GM19035 (cell line): Measurements from ENCODE around the gene PPAT.

Experiments
- ATAC-seq: cut with Tn5 transposase; IDR thresholded peaks from one replicate; pipeline ENCODE4 v1.9.1; 2021; ENCODE audit not compliant: unreplicated experiment

Gene PPAT

DNA sequence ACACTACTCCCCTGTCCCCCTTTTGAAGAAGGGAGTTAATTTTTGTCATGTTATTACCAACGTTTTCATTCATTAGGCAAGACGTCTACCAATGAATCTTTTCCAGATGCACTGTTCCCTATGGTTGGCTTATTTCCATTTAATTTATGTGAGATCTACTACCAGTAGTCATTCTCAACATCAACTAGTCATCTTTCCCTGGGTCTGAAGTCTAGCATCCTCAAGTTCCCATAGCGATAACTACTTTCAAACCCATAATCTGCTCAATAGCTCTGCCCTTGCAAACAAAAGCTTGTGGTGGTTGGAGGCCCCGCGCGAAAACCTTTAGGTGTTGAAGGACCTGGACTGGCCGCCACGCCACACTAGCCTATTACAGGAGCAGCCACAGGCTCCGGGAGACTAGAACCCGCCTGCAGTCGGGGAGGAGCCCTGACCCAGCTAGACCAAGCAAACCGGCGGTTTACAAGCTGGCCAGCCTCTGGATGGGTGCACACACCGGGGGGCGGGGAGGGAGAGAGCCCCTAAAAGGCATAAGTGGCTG, 746 bp downstream of the PPAT start:
- ATAC-seq = peak; percentile 13

DNA sequence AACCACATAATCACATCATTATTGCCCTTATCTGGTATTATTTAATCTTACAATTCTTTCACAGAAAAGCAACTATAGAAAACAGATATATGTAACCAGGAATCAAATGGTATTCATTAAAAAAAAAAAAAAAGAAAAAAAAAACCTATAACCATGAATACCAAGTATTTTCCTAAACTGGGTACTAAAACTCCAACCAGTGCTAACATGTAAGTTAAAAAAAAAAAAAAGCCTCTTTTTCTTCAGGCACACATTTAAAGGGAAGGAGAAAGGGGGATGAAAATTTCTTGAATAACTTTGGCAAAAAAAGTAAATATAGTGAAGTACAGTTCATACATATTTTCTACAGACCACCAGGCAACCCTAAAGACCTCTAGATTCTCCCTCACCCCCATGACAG, 2.1 kb downstream of the PPAT start:
- ATAC-seq = no peak

DNA sequence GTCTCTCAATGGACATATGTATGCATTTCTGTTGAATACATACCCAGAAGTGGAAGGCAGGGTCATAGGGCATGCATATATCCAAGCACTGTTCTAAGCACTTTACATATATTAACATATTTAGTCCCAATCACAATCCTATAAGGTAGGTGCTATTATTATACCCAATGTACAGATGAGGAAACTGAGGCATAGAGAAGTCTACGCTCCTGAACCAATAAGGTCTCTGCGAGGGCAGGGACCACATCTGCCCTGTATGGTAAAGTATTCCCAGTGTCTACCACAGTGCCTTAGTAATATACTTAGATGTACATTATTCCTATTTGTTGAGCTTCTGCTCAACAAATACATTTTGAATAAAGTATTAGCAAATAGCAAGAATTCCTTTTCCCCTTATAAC, 5.2 kb downstream of the PPAT start:
- no peak for ATAC-seq

DNA sequence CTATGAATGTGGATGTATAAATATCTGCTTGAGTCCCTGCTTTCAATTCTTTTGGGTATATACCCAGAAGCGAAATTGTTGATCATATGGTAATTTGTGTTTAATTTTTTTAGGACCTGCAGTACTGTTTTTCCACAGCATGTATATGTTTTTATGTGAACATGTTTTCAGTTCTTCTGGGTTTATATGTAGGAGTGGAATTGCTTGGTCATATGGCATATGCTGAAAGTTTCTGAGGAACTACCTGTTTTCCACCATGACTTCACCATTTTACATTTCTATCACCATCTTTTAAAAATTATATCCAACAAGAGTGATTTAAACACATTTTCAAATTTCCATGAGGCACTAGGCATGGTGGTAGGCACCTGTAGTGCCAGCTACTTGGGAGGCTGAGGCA, 8.2 kb downstream of the PPAT start:
- ATAC-seq = no peak

DNA sequence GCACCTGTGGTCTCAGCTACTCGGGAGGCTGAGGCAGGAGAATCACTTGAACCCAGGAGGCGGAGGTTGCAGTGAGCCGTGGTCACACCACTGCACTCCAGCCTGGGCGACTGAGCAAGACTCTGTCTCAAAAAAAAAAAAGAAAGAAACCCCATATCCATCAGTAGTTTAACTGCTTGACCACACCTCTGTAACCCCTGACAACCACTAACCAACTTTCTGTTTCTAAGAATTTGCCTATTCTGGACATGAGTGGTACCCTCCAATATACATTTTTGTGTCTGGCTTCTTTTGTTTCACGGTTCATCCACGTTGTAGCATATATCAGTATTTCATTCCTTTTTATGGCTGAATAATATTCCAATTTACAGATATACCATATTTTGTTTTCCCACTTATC, 9.1 kb downstream of the PPAT start:
- ATAC-seq = peak; percentile 86

DNA sequence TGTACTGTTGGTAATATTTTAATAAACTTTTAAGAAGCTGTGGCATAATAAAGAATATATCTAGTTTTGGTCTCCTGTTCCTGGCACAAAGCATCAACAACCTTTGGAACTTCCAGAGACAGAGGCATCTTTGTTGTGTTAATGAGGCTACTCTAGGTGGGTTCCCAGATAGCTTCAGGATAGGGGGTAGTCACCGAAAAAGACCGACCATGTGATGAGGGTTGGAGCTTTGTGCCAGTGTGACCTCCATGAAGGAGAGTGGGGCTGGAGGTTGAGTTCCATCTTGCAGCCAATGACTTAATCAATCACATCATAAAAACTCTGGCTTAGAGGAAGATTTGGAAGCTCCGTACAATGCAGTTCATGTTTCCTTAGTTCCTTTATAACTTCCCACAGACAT, 9.9 kb downstream of the PPAT start:
- no peak for ATAC-seq

DNA sequence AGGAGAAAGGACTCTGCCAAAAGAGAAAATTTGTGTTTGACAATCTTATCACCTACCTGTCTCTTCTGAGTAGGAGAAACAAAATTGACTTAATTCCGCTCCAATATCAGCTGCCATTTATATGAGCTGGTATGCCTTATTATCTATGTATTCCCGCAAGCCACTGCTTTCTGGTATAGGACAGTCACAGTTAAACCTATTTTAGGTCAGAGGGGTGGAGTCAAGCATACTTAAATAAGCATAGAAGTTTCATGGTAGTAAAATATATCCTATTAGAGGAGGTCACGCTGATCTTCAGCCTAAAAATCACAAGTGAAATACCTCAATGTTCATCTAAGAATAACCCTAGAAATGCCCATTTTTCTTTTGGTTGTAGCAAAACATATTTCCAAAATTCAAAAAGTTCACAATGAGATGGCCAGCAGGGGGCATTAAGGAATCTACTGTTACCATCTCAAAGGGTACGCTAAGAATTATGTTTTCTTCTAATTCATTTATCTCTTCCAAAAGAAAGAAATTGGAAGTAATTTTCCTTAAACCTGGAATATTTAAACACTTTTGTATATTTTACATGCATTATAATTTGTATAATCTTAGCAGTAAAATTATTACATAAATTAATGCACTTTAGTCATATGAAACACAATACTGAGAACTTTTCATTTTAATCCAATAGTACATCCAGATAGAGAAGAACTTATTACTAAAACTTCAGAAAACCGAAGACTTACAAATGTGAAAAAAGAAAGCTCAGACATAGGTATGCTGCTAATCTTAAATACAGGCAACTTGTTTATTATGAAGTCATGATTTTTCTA, 10.5 kb downstream of the PPAT start:
- no peak for ATAC-seq

DNA sequence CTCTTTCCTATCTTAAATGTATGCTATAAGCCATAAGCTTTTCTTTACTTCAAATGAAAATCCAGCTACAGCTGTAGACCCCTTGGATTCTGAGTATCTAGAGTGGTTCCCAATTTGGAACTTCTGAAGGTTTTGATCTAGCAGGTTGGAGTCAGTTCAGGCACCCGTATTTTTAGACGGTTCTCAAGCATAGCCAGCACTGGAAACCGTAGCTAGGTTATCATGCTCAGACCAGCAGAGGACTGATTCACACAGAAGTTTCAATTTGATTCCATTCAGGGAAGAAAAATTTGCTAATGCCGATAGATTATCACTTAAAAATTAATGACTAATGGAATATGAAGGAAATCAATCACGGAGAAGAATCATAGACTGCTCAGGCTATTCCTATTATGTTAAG, 11.2 kb downstream of the PPAT start:
- ATAC-seq = no peak

DNA sequence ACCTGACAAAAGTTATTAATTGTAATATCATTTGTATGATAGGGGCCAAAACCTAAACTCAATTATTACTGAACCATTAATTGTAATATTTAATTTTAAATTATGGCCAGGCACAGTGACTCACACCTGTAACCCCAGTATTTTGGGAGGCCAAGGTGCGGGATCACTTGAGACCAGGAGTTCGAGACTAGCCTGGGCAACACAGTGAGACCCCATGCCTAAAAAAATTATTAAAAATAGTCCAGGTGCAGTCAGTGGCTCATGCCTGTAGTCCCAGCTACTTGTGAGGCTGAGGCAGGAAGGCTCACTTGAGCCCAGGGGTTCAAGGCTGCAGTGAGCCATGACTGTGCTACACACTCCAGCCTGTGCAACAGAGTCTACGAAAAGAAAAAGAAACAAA, 18.0 kb downstream of the PPAT start:
- no peak for ATAC-seq

DNA sequence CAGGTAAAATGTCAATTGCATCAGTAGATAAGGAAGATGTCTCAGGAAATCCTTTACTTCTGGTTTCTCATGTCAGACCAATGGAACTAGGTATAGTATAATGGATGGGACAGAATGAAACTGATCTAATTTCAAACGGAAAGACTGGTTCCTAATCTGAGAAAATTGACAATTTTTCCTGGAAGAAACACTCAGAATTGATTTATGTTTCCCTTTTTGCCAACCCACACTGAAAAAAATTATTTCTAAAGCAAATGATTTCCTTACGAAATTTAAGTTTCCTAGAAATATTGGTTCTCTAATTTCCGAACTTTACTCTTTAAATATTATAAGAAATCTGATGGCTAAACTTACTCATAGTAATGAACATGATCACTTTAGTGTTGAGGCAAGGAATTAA, 19.1 kb downstream of the PPAT start:
- no peak for ATAC-seq

DNA sequence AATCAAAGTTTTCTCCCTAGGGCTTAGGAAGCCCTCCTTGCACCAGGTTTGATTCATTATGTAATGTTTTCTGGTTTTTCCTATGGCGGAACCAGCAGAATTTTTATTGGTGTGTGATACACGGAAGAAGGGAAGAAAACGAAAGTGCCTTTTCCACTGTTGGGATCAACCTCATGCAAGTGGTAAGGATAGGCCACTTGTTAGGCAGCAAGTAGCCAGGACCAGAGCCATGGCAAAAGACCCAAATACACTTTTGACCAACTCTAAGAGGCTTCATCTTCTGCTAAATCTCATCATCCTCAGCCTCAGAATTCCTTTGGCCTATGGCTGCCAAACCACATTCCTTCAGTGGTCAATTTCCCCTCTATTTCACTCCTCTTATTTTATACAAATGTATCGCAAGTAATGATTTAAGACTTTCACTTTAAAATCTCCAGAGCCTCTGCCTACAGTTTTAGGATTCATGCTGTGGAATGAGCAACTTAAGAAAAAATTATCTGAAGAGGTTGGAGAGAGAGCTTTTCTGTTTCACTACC, 21.2 kb downstream of the PPAT start:
- ATAC-seq = no peak

DNA sequence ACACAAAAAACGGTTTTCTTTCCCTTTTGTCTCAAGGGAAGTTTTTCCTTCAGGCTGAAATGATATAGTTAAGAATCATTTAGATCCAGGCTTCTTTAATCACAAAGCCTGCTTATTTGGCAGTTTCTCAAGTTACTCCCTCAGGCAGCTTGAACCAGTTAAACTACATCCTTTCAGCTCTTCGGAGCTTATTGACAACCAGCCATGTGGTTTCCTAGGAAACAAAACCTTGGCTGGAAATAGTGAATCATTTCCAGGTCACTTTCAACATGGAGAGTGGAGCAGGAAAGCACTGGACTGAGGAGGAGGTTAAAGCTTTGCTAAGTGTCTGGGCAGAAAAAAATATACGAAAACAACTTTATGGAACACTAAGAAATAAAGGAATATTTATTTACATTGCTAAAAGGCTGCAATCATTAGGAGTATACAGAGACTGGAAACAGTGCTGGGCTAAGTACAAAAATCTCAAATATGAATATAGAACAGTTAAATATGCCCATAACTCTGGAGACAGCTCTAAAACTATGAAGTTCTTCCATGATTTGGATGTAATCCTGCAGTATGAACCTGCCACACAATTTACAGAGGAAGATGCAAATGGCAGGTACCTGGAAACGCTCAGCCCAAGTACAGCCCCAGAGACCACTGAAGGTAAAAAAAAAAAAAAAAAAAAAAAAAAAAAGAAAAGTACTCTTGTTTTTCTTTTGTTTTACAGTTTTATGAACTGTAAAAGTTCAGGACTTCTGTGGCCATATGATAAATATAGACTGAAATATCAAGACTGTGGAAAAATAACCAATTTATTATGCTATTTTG, 25.0 kb downstream of the PPAT start:
- ATAC-seq = no peak

DNA sequence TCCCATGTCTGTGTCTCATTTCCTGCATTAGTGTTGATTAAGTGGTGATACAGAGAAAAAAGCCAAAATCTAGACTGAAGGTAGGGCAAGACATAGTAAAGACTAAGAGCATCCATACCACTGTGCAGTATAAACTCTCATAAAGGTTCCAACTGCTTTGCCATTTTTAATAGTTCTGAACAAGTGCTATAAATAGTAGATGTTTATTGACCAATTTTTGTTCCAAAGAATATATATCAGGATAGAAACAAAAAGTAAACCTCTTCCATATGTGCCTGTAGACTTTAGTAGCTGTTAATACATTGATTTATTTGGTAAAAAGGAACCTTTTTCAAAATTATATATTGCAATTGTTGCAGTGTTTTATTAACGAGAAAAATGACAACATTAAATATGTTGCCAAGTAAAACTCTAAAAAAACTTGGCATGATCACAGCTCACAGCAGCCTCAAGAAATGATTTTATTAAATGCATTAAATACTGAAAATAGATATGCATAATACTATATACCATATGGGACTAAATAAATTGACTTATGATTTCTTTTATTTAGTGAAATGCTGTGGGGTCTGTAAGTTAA, 25.8 kb downstream of the PPAT start:
- ATAC-seq = no peak

DNA sequence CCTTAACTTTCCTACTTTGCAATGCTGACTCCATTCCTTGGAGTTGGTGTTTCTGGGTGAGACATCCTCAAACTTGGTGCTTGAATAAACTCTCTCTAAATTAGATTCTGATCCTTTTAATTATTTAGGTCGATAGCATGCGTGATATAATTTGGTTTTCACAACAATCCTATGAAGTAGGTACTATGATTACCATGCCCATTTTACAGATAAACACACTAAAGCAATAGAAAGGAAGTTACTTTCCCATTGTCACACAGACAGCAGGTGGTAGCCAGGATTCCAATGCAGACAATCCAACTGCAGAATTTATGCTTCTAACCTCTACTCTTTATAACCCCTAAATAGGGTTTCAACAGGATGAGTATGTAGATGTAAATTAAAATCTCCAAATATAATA, 26.4 kb downstream of the PPAT start:
- no peak for ATAC-seq

DNA sequence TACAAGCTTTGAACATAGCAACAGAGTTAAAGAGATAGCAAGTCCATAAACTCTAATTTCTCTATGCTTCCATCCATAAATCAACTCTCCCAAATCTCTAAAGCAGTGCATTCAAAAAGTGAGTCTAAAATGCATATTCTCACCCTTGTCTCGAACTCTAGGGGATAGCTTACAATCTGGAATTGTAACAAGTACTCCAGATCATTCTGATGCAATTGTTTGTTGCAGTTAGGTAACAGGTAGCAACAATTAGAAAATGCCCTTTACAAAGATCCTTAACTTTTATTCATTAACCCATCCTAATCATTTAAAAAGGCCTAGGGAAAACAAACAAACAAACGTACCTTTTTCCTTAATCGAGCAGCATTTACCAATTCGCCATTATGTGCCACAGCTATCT, 29.3 kb downstream of the PPAT start:
- ATAC-seq = no peak

DNA sequence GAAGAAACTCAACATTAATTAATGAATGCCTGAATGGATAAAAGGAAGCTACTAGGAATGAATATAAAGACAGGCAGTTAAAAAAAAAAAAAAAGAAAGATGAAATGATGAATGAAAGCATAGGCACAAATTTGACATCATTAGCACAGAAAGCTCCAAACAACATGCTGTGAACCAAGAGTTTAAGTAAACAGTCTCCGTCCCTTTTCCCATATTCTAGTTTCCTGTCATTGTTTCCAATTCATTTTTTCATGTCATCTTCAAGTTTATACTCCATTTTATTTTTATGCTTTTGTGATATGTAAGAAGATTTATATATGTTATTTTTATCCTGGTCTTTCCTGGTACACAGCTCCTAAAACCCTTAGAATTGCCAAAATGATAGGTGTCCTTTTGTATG, 30.4 kb downstream of the PPAT start:
- no peak for ATAC-seq

DNA sequence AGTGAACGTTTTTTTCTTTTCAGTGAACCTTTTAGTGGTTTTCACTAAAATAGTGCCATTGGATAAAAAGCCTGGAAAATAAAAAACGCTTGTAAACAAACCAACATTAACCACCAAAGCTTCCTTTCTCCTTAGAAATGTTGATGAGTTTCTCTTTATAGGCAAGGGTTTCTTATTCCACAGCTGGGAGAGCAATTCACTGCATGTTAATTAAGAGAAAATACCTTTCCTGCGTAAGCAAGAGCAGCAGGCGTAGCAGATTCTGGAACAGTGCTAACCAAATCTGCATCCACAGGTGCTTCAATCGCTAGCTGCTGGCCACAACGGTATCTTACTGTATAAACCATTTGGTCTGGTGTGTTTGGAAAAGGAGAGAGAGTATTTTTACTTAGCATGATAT, 34.9 kb downstream of the PPAT start:
- no peak for ATAC-seq

DNA sequence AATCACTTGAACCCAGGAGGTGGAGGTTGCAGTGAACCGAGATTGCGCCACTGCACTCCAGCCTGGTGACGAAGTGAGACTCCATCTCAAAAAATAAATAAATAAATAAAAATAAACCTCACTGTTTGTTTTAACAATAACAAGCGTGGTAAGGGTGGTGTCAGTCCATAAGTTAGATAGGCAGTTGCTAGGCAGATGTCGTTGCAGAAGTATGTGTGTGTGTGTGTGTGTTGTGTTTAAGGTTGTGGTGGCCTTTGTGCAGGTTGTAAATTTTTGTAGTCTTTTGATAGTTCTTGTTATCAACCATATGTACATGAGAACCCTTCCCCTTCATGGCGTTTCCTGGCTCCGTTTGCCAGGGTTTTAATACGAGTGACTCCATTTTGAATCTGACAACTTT, 44.1 kb downstream of the PPAT start:
- ATAC-seq = no peak

DNA sequence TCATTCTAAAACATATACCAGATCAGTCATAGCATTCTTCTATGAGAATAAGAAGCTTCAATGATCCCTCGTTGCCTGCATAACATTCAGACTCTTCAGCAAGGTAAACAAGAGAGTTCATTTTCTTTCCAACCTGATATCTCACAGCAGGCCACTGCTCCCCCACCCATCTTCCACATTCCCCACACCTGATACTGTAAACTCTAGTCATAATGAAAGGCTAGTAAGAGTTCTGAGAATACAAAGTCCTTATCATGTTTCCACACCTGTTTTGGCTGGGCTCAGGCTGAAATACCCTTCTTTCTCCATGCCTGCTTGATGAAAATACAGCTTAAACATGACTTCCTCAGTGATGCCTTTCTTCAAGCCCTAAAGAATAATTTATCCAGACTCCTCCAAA, 45.9 kb downstream of the PPAT start:
- ATAC-seq = no peak

DNA sequence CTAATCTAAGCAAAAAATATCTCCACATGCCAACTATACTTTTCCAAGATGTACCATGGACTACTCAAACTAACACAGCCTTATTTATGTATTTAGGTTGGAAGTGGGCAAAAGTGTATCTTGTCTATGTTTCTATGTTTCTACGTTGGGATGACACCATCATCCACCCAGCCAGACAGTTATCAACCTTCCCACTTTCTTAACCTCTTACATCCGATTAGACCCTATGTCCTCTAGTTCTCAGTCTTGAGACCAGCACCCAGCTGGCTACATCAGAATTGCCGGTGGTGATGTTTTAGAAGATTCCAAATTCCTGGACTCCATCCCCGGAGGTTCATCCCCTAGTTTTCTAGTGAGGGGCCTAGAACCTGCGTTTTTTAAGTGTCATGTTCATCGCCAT, 47.1 kb downstream of the PPAT start:
- ATAC-seq = no peak
